Neural cell (in vitro differentiated cells): ENCODE measurements around the gene SCGN. TPM values are rescaled to one million over a fixed set of nuclear protein-coding genes. Genes with fewer than 3 reads are reported as not detected.

Experiments used
- H2AFZ ChIP-seq: fragments of 200-600, 300-800 bp; sonication (generic), shearing (Covaris generic); 2 replicates; pipeline ENCODE4 v1.6.0; 2014; ENCODE audit warnings: low read depth, mild to moderate bottlenecking, antibody characterized with exemption, low read length, moderate library complexity
- H3F3A ChIP-seq: fragments of 200-600 bp; shearing (Covaris generic); 2 replicates; pipeline ENCODE4 v1.6.1; 2016; ENCODE audit warnings: mild to moderate bottlenecking, moderate library complexity, mixed read lengths, antibody characterized with exemption, low read length; ENCODE audit not compliant: insufficient read depth, poor library complexity, severe bottlenecking
- H3K27ac ChIP-seq: fragments of 200-600, 300-800 bp; sonication (generic), shearing (Covaris generic); 2 replicates; pipeline ENCODE4 v1.5.1; 2014; ENCODE audit warnings: mild to moderate bottlenecking, low read length, moderate library complexity
- H3K27me3 ChIP-seq: fragments of 300-800, 200-600 bp; sonication (generic), shearing (Covaris generic); 2 replicates; pipeline ENCODE4 v1.6.0; 2014; ENCODE audit warnings: mild to moderate bottlenecking, low read depth, low read length, moderate library complexity; ENCODE audit not compliant: insufficient read depth
- H3K36me3 ChIP-seq: fragments of 300-800, 200-600 bp; sonication (generic), shearing (Covaris generic); 2 replicates; pipeline ENCODE4 v1.5.1; 2014; ENCODE audit warnings: mild to moderate bottlenecking, antibody characterized with exemption, low read length, moderate library complexity; ENCODE audit not compliant: insufficient read depth
- H3K4me2 ChIP-seq: fragments of 300-800, 200-600 bp; sonication (generic), shearing (Covaris generic); 2 replicates; pipeline ENCODE4 v1.6.0; 2014; ENCODE audit warnings: mild to moderate bottlenecking, low read length
- H3K4me3 ChIP-seq: fragments of 300-800, 200-600 bp; sonication (generic), shearing (Covaris generic); 2 replicates; pipeline ENCODE4 v1.5.1; 2014; ENCODE audit warnings: mild to moderate bottlenecking, low read length, moderate library complexity
- H3K79me2 ChIP-seq: fragments of 200-600 bp; shearing (Covaris generic); replicated peaks from 2 replicates; pipeline ENCODE4 v1.6.0; 2014; ENCODE audit warnings: mild to moderate bottlenecking, low read length, moderate library complexity; ENCODE audit not compliant: insufficient read depth
- H3K9ac ChIP-seq: fragments of 300-800, 200-600 bp; sonication (generic), shearing (Covaris generic); 2 replicates; pipeline ENCODE4 v1.6.1; 2016; ENCODE audit warnings: mild to moderate bottlenecking, low read length, mixed read lengths
- H3K9me2 ChIP-seq: fragments of 200-600 bp; shearing (Covaris generic); 2 replicates; pipeline ENCODE4 v1.6.1; 2016; ENCODE audit warnings: mild to moderate bottlenecking, low read length, mixed read lengths; ENCODE audit not compliant: insufficient read depth
- H3K9me3 ChIP-seq: fragments of 200-600, 300-800 bp; sonication (generic), shearing (Covaris generic); 2 replicates; pipeline ENCODE4 v1.6.1; 2016; ENCODE audit warnings: mild to moderate bottlenecking, mixed run types, low read length, moderate library complexity, mixed read lengths
- H4K20me1 ChIP-seq: fragments of 200-600 bp; shearing (Covaris generic); 2 replicates; pipeline ENCODE4 v1.6.1; 2016; ENCODE audit warnings: mild to moderate bottlenecking, mixed run types; ENCODE audit not compliant: insufficient read depth
- EP300 ChIP-seq: fragments of 450-650 bp; conservative IDR thresholded peaks from 2 replicates; pipeline ENCODE4 v1.6.1; 2014; ENCODE audit warnings: antibody characterized with exemption, mild to moderate bottlenecking, moderate library complexity; ENCODE audit not compliant: poor library complexity, severe bottlenecking
- EZH2 ChIP-seq: fragments of 200-600, 300-800 bp; shearing (Covaris generic), sonication (generic); IDR thresholded peaks from 2 replicates; pipeline ENCODE4 v1.6.1; 2014; ENCODE audit warnings: antibody characterized with exemption, low read length, borderline replicate concordance, mild to moderate bottlenecking; ENCODE audit not compliant: insufficient read depth, poor library complexity, severe bottlenecking
- MXI1 ChIP-seq: fragments of 450-650 bp; conservative IDR thresholded peaks from 2 replicates; pipeline ENCODE4 v1.6.1; 2014; ENCODE audit warnings: antibody characterized with exemption, mild to moderate bottlenecking; ENCODE audit not compliant: poor library complexity, severe bottlenecking
- POLR2AphosphoS5 ChIP-seq: IDR thresholded peaks from 2 replicates; pipeline ENCODE4 v1.6.1; 2012
- RAD21 ChIP-seq: fragments of 450-650 bp; conservative IDR thresholded peaks from 2 replicates; pipeline ENCODE4 v1.6.1; 2014; ENCODE audit warnings: antibody characterized with exemption, mild to moderate bottlenecking, moderate library complexity
- SMC3 ChIP-seq: fragments of 450-650 bp; conservative IDR thresholded peaks from 2 replicates; pipeline ENCODE4 v1.6.1; 2014; ENCODE audit warnings: antibody characterized with exemption, mild to moderate bottlenecking, moderate library complexity; ENCODE audit not compliant: poor library complexity
- TAF1 ChIP-seq: IDR thresholded peaks from 2 replicates; pipeline ENCODE4 v1.6.1; 2012; ENCODE audit warnings: low read depth
- polyA plus RNA-seq: library from polyadenylated mRNA; depleted of rRNA; stranded (reverse); fragments of >200 nt; gene quantifications from 2 replicates; pipeline ENCODE4 v1.2.3, GENCODE V29; 2014
- TF ChIP-seq, protein P1 (sequence below): IDR thresholded peaks from 2 replicates; pipeline ENCODE4 v1.6.1; 2012; ENCODE audit warnings: borderline replicate concordance

Gene SCGN
- polyA plus RNA-seq, 1 donor from 2014 or later: 254 TPM

DNA sequence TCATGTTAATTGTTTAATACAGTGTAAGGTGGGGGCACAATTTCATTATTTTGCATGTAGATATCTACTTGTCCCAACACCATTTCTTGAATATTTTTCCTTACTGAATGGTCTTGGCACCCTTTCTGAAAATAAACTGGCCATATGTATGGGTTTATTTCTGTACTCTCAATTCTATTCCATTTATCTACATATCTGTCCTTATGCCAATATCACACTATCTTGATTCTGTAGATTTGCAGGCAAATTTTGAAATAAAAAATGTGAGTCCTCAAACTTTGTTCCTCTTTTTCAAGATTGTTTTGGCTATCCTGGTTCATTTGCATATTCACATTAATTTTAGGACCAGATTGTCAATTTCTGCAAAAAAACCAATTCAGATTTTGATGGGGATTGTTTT, 34.8 kb downstream of the SCGN start:
- Histone ChIP-seq H3K9me3 (no peaks in the 10 kb centered on the region), H3K4me3 (no peak overlapping the region), H3F3A (no peaks in the 10 kb centered on the region), H3K36me3 (no peaks in the 10 kb centered on the region), H3K79me2 (no peaks in the 10 kb centered on the region), H3K9ac (no peak overlapping the region), H3K27ac (no peak overlapping the region), H2AFZ (no peak overlapping the region), H4K20me1 (no peaks in the 10 kb centered on the region), H3K27me3 (no peaks in the 10 kb centered on the region), H3K4me2 (no peak overlapping the region), H3K9me2 (no peaks in the 10 kb centered on the region)
- TF ChIP-seq POLR2AphosphoS5 (no peak), SMC3 (no peak), TAF1 (no peak), EZH2 (no peak), EP300 (no peak), MXI1 (no peak), RAD21 (no peak)
- TF ChIP-seq, protein P1, sequence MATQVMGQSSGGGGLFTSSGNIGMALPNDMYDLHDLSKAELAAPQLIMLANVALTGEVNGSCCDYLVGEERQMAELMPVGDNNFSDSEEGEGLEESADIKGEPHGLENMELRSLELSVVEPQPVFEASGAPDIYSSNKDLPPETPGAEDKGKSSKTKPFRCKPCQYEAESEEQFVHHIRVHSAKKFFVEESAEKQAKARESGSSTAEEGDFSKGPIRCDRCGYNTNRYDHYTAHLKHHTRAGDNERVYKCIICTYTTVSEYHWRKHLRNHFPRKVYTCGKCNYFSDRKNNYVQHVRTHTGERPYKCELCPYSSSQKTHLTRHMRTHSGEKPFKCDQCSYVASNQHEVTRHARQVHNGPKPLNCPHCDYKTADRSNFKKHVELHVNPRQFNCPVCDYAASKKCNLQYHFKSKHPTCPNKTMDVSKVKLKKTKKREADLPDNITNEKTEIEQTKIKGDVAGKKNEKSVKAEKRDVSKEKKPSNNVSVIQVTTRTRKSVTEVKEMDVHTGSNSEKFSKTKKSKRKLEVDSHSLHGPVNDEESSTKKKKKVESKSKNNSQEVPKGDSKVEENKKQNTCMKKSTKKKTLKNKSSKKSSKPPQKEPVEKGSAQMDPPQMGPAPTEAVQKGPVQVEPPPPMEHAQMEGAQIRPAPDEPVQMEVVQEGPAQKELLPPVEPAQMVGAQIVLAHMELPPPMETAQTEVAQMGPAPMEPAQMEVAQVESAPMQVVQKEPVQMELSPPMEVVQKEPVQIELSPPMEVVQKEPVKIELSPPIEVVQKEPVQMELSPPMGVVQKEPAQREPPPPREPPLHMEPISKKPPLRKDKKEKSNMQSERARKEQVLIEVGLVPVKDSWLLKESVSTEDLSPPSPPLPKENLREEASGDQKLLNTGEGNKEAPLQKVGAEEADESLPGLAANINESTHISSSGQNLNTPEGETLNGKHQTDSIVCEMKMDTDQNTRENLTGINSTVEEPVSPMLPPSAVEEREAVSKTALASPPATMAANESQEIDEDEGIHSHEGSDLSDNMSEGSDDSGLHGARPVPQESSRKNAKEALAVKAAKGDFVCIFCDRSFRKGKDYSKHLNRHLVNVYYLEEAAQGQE: no peak

DNA sequence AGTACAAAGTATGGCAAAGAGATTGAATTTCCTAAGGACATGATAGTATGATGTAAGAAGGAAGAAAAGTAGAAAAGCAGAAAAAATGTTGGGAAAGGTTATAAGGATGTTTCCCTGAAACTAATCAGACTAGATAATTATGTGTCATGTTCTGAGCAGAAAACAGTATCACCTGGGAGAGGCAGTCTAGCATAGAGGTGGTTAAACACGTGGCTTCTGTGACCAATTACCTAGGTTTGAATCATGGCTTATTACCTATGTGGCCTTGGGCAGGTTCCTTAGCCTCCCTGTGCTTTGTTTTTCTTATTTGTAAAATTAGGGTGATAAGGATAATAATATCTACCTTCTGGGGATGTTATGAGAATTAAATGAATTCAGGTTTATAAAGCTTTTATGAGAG, 38.0 kb downstream of the SCGN start:
- H3K9me2 ChIP-seq: no peaks in the 10 kb centered on the region
- H3K27ac ChIP-seq: no peak overlapping the region
- no peak overlapping the region for H2AFZ ChIP-seq
- TF ChIP-seq, protein P1: no peak
- TF ChIP-seq SMC3 (no peak), EP300 (no peak), TAF1 (no peak), MXI1 (no peak), EZH2 (no peak)
- no peak overlapping the region for H3K4me3 ChIP-seq
- no peaks in the 10 kb centered on the region for H3K27me3 ChIP-seq
- no peaks in the 10 kb centered on the region for H3K9me3 ChIP-seq
- no peaks in the 10 kb centered on the region for H3K79me2 ChIP-seq
- H3K4me2 ChIP-seq: no peak overlapping the region
- H3K9ac ChIP-seq: no peak overlapping the region
- no peaks in the 10 kb centered on the region for H3K36me3 ChIP-seq
- no peaks in the 10 kb centered on the region for H3F3A ChIP-seq
- no peaks in the 10 kb centered on the region for H4K20me1 ChIP-seq
